OCI-LY3 (cell line): ENCODE results near the gene GCM1.

Experiments used
- H2AFZ ChIP-seq: fragments of 200-600, 300-600 bp; shearing (Covaris generic); 2 replicates; pipeline ENCODE4 v1.6.0; 2014; ENCODE audit warnings: antibody characterized with exemption, low read depth, low read length
- H3K27ac ChIP-seq: fragments of 200-600, 300-600 bp; sonication (generic); 2 replicates; pipeline ENCODE4 v1.5.1; 2014; ENCODE audit warnings: mild to moderate bottlenecking, low read length, moderate library complexity, mixed read lengths
- H3K27me3 ChIP-seq: fragments of 200-600, 300-600 bp; sonication (generic); 2 replicates; pipeline ENCODE4 v1.6.1; 2014; ENCODE audit warnings: low read depth, low read length, mixed read lengths
- H3K36me3 ChIP-seq: fragments of 200-600, 300-600 bp; sonication (generic); replicated peaks from 2 replicates; pipeline ENCODE3; 2014; ENCODE audit warnings: low read depth, low read length, mixed read lengths
- H3K4me1 ChIP-seq: fragments of 300-600, 200-600 bp; sonication (generic); 2 replicates; pipeline ENCODE4 v1.6.1; 2014; ENCODE audit warnings: low read length, mixed read lengths
- H3K4me2 ChIP-seq: fragments of 200-600, 300-600 bp; sonication (generic); 2 replicates; pipeline ENCODE4 v1.6.1; 2014; ENCODE audit warnings: low read length, mixed read lengths
- H3K4me3 ChIP-seq: fragments of 300-600, 200-600 bp; sonication (generic); 2 replicates; pipeline ENCODE4 v1.5.1; 2014; ENCODE audit warnings: antibody characterized with exemption, mild to moderate bottlenecking, low read length, moderate library complexity
- H3K79me2 ChIP-seq: fragments of 300-600, 200-600 bp; shearing (Covaris generic); 2 replicates; pipeline ENCODE4 v1.6.1; 2014; ENCODE audit warnings: mild to moderate bottlenecking, low read length, mixed read lengths
- H3K9ac ChIP-seq: fragments of 300-600, 200-600 bp; shearing (Covaris generic); 2 replicates; pipeline ENCODE4 v1.6.0; 2014; ENCODE audit warnings: mild to moderate bottlenecking, low read length, moderate library complexity
- H3K9me3 ChIP-seq: fragments of 200-600, 300-600 bp; shearing (Covaris generic); 2 replicates; pipeline ENCODE4 v1.6.1; 2014; ENCODE audit warnings: low read length, mixed read lengths; ENCODE audit not compliant: insufficient read depth
- H4K20me1 ChIP-seq: fragments of 200-600, 300-600 bp; sonication (generic); 2 replicates; pipeline ENCODE4 v1.6.1; 2016; ENCODE audit warnings: low read length, mixed read lengths; ENCODE audit not compliant: insufficient read depth
- CTCF ChIP-seq: fragments of 200-600, 300-600 bp; sonication (generic); IDR thresholded peaks from 2 replicates; pipeline ENCODE4 v1.5.1; 2014; ENCODE audit warnings: antibody characterized with exemption, low read length, low read depth
- EZH2phosphoT487 ChIP-seq: fragments of 200-600 bp; shearing (Covaris generic); IDR thresholded peaks from 2 replicates; pipeline ENCODE4 v1.6.1; 2018; ENCODE audit warnings: antibody characterized with exemption, mixed run types, low read depth

GCM1 gene

GRCh38 chr6:53178837-53179432 is 30.3 kb upstream of the GCM1 start:
- Histone ChIP-seq H3K9me3 (no peaks in the 10 kb centered on the region), H3K4me1 (peaks cover 6% of the 10 kb centered on the region), H3K4me3 (no peak overlapping the region), H2AFZ (no peak overlapping the region), H3K9ac (no peak overlapping the region), H3K27me3 (0 out of 2 replicates have a peak, but pooled peaks cover 1% of the 10 kb centered on the region), H3K27ac (no peak overlapping the region), H3K36me3 (no peaks in the 10 kb centered on the region), H3K4me2 (no peak overlapping the region), H3K79me2 (no peaks in the 10 kb centered on the region), H4K20me1 (no peaks in the 10 kb centered on the region)
- TF ChIP-seq EZH2phosphoT487 (no peak), CTCF (peak; percentile 77)

GRCh38 chr6:53175027-53175426 is 26.4 kb upstream of the GCM1 start:
- Histone ChIP-seq H3K9ac (no peak overlapping the region), H3K4me3 (no peak overlapping the region), H3K4me2 (no peak overlapping the region), H3K9me3 (no peaks in the 10 kb centered on the region), H3K79me2 (no peaks in the 10 kb centered on the region), H4K20me1 (no peaks in the 10 kb centered on the region), H3K4me1 (peaks cover 10% of the 10 kb centered on the region), H3K27ac (no peak overlapping the region), H2AFZ (no peak overlapping the region), H3K36me3 (no peaks in the 10 kb centered on the region), H3K27me3 (peaks cover 10% of the 10 kb centered on the region)
- TF ChIP-seq EZH2phosphoT487 (no peak), CTCF (no peak)

GRCh38 chr6:53172468-53172803 is 23.8 kb upstream of the GCM1 start:
- Histone ChIP-seq H4K20me1 (no peaks in the 10 kb centered on the region), H3K36me3 (no peaks in the 10 kb centered on the region), H3K4me2 (peak overlapping the region; percentile 77), H3K9ac (peak overlapping the region; percentile 6; the same call in 1 of the 2 replicates), H3K4me3 (peak overlapping the region; percentile 60), H2AFZ (peak overlapping the region; percentile 42), H3K4me1 (peaks cover 7% of the 10 kb centered on the region), H3K9me3 (no peaks in the 10 kb centered on the region), H3K79me2 (no peaks in the 10 kb centered on the region), H3K27me3 (peaks cover 10% of the 10 kb centered on the region), H3K27ac (no peak overlapping the region)
- no peak for TF ChIP-seq EZH2phosphoT487
- no peak for TF ChIP-seq CTCF

- Histone ChIP-seq H3K27me3 (peaks cover 10% of the 10 kb centered on the region), H3K27ac (no peak overlapping the region), H3K79me2 (no peaks in the 10 kb centered on the region), H3K36me3 (no peaks in the 10 kb centered on the region), H4K20me1 (no peaks in the 10 kb centered on the region), H3K4me1 (peaks cover 7% of the 10 kb centered on the region), H3K4me3 (peak overlapping the region; percentile 60), H3K9ac (peak overlapping the region; percentile 6; the same call in 1 of the 2 replicates), H2AFZ (peak overlapping the region; percentile 42), H3K4me2 (peak overlapping the region; percentile 77), H3K9me3 (no peaks in the 10 kb centered on the region)
- TF ChIP-seq CTCF (peak; percentile 100), EZH2phosphoT487 (no peak)
Measured at GRCh38 chr6:53171605-53172467, 23.2 kb upstream of the GCM1 start.
